Naive B cell (primary cell): ENCODE measurements around the gene ABCD3. TPM values are rescaled to one million over a fixed set of nuclear protein-coding genes. Genes with fewer than 3 reads are reported as not detected.
"Not testable (repeated sequence)": the region's sequence is repeated elsewhere in the genome, so short reads cannot be mapped to it uniquely, and the experiment has no call there.

ENCODE experiments used
- ATAC-seq, 2 donors: fragments of 150-1000 bp; cut with Tn5 transposase; 2 replicates each; pipeline ENCODE4 v1.10.0; 2021; ENCODE audit warnings: low read depth in 2 of 2, mild to moderate bottlenecking in 2 of 2, moderate library complexity in 2 of 2
- DNase-seq: peaks from one replicate; pipeline ENCODE4 v3.0.0; 2022
- H3K27ac Mint-ChIP-seq, 6 donors: one replicate each; pipeline ENCODE4 v1.8.0; 2020 to 2022; ENCODE audit warnings: mild to moderate bottlenecking in 6 of 6, mixed read lengths in 6 of 6, moderate library complexity in 5 of 6, inconsistent platforms in 2 of 6
- H3K27me3 Mint-ChIP-seq, 3 donors: one replicate each; pipeline ENCODE4 v1.8.0; 2021 to 2022; ENCODE audit warnings: mixed read lengths in 3 of 3, mild to moderate bottlenecking in 1 of 3
- H3K36me3 Mint-ChIP-seq, 2 donors: one replicate each; pipeline ENCODE4 v1.8.0; 2020 to 2022; ENCODE audit warnings: mixed read lengths in 2 of 2, inconsistent platforms in 1 of 2, mild to moderate bottlenecking in 1 of 2
- H3K4me1 Mint-ChIP-seq, 3 donors: one replicate each; pipeline ENCODE4 v1.8.0; 2020 to 2022; ENCODE audit warnings: mixed read lengths in 3 of 3, inconsistent platforms in 1 of 3, mild to moderate bottlenecking in 1 of 3, moderate library complexity in 1 of 3
- H3K4me3 Mint-ChIP-seq, 8 donors: one replicate each; pipeline ENCODE4 v1.8.0; 2020 to 2022; ENCODE audit warnings: mild to moderate bottlenecking in 8 of 8, mixed read lengths in 8 of 8, moderate library complexity in 8 of 8, inconsistent platforms in 2 of 8
- H3K9me3 Mint-ChIP-seq, 7 donors: one replicate each; pipeline ENCODE4 v1.8.0; 2020 to 2022; ENCODE audit warnings: mixed read lengths in 7 of 7, mild to moderate bottlenecking in 5 of 7, inconsistent platforms in 2 of 7, moderate library complexity in 1 of 7
- polyA plus RNA-seq, 6 donors: library from polyadenylated mRNA; unstranded; fragments of 300-500 nt; fragmentation: Illumina TruSeq; gene quantifications; one replicate each; pipeline ENCODE4 v1.2.3, GENCODE V29; 2021; ENCODE audit warnings: low read depth in 6 of 6

ABCD3 gene
- 10 to 100 TPM; 12.3 to 20.7 (median 16.9) TPM for polyA plus RNA-seq

- H3K4me3 Mint-ChIP-seq: no peak within 1 kb of the TSS
- peaks cover 8 to 17% (median 16%) of the 10 kb centered on the region in 3 donors for H3K27me3 Mint-ChIP-seq
- no peaks in the 10 kb centered on the region for H3K9me3 Mint-ChIP-seq
- H3K4me1 Mint-ChIP-seq: peaks cover 13 to 25% (median 24%) of the 10 kb centered on the region in 3 donors
- ATAC-seq (peak; percentile 92 to 93), DNase-seq (peak; percentile 96)
- H3K27ac Mint-ChIP-seq: peak within 1 kb of the TSS in 5 of 6 donors; percentile 19 to 84 (median 53)
- no peaks in the 10 kb centered on the region for H3K36me3 Mint-ChIP-seq
Measured at GRCh38 chr1:94417978-94418663, at the start of gene ABCD3. TSS of gene ABCD3 (plus strand) at chr1:94418389. CDS start at chr1:94418479, 90 bp downstream.

- H3K4me3 Mint-ChIP-seq, DNase-seq, ATAC-seq, H3K4me1 Mint-ChIP-seq, H3K36me3 Mint-ChIP-seq, H3K27ac Mint-ChIP-seq: not testable (repeated sequence)
- Mint-ChIP-seq H3K9me3 (peaks cover 0 to 25% (median 8%) of the 10 kb centered on the region in 7 donors), H3K27me3 (peaks cover 14 to 17% (median 15%) of the 10 kb centered on the region in 3 donors)
Measured at GRCh38 chr1:94372771-94373170, 45.4 kb upstream of the ABCD3 start.

DNA sequence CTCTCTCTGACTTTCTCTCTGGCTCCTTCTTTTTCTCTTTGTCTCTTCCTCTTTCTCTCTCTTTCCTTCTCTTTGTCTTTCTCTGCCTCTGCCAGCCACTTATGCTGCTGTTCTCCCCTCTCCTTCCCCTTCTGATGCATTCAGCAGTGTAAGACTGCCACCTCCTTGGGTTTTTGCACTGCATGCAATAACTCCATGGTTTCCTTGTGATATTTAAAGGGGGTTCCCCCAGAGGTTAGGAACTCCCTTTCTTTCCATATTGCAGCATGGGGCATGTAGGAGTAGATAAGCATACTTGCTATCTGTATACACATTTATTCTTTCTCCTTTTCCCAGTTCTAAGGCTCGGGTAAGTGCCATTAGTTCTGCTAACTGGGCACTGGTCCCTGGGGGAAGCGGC lies 44.9 kb upstream of the ABCD3 start:
- Mint-ChIP-seq H3K27me3 (peaks cover 9 to 15% (median 11%) of the 10 kb centered on the region in 3 donors), H3K9me3 (peaks cover 0 to 25% (median 8%) of the 10 kb centered on the region in 7 donors), H3K4me3 (peak overlapping the region in 1 of 8 donors; percentile 49)
- not testable (repeated sequence) for ATAC-seq, DNase-seq, H3K27ac Mint-ChIP-seq, H3K4me1 Mint-ChIP-seq, H3K36me3 Mint-ChIP-seq

DNA sequence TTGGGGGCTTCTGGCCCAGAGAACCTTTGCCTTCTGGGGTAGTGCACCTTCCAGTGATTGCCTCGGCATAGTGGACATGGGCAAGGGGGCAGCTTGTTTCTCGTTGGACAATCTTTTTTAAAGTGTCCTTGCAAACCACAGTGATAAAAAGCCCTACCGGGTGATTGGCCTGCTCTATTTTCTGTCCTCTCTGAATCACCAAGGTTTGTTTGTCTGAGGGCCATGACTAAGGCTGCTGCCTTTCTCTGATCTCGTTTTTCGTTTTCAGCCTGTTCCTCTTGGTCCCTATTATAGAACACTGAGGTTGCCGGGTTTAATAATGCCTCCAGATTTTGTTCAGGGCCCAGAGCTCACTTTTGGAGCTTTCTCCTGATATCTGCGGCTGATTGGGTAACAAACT lies 42.5 kb upstream of the ABCD3 start:
- H3K27ac Mint-ChIP-seq, H3K4me1 Mint-ChIP-seq, H3K36me3 Mint-ChIP-seq, H3K4me3 Mint-ChIP-seq, ATAC-seq, DNase-seq: not testable (repeated sequence)
- peaks cover 0 to 12% (median 5%) of the 10 kb centered on the region in 7 donors for H3K9me3 Mint-ChIP-seq
- peaks cover 0 to 11% (median 10%) of the 10 kb centered on the region in 3 donors for H3K27me3 Mint-ChIP-seq

DNA sequence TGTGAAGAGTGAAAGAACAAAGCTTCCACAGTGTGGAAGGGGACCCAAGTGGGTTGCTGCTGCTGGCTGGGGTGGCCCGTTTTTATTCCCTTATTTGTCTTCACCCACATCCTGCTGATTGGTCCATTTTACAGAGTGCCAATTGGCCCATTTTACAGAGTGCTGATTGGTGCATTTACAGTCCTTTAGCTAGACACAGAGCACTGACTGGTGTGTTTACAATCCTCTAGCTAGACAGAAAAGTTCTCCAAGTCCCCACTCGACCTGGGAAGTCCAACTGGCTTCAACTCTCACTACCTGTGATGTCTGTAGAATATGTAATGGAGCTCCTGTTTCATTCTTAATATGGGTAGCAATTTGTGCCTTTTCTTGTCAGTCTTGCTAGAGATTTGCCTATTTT lies 39.7 kb upstream of the ABCD3 start:
- H3K4me3 Mint-ChIP-seq, H3K27ac Mint-ChIP-seq, H3K9me3 Mint-ChIP-seq, H3K36me3 Mint-ChIP-seq, H3K4me1 Mint-ChIP-seq, ATAC-seq, DNase-seq, H3K27me3 Mint-ChIP-seq: not testable (repeated sequence)

- no peaks in the 10 kb centered on the region for H3K36me3 Mint-ChIP-seq
- no peak overlapping the region for H3K4me3 Mint-ChIP-seq
- H3K27ac Mint-ChIP-seq: no peak overlapping the region
- ATAC-seq (no peak), DNase-seq (no peak)
- H3K4me1 Mint-ChIP-seq: peaks cover 0 to 3% (median 0%) of the 10 kb centered on the region in 3 donors
- H3K9me3 Mint-ChIP-seq: no peaks in the 10 kb centered on the region
- peaks cover 5 to 10% (median 8%) of the 10 kb centered on the region in 3 donors for H3K27me3 Mint-ChIP-seq
Measured at GRCh38 chr1:94379615-94380014, 38.6 kb upstream of the ABCD3 start.

DNA sequence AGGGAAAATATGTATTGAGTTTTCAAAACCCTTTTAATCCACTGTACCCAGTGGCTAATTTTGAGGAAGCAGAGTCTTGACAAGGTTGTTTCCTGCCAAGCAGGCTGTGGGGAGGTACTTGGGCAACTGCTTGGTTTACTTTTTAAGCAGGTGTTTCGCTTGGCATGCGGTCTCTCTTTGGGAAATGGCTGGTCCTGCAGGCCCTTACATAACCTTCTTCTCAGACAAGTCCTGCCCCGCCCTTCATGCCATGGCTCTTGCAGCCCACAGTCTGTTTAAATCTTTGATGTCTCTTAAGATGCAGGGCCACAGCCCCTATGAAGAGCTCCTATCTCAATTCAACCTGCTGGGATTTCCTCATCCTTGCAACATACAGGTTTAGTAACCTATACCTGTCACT lies 36.0 kb upstream of the ABCD3 start:
- DNase-seq (no peak), ATAC-seq (no peak)
- H3K27me3 Mint-ChIP-seq: peaks cover 0 to 15% (median 4%) of the 10 kb centered on the region in 3 donors
- peak overlapping the region in 1 of 6 donors; percentile 63 for H3K27ac Mint-ChIP-seq
- peaks cover 0 to 10% (median 7%) of the 10 kb centered on the region in 3 donors for H3K4me1 Mint-ChIP-seq
- no peak overlapping the region for H3K4me3 Mint-ChIP-seq
- H3K9me3 Mint-ChIP-seq: no peaks in the 10 kb centered on the region
- H3K36me3 Mint-ChIP-seq: no peaks in the 10 kb centered on the region

GRCh38 chr1:94383966-94384408 lies 34.2 kb upstream of the ABCD3 start:
- Mint-ChIP-seq H3K27me3 (peaks cover 4 to 15% (median 6%) of the 10 kb centered on the region in 3 donors), H3K27ac (no peak overlapping the region), H3K4me1 (peaks cover 0 to 10% (median 7%) of the 10 kb centered on the region in 3 donors), H3K4me3 (no peak overlapping the region), H3K36me3 (peaks cover 0 to 6% of the 10 kb centered on the region in 2 donors), H3K9me3 (peaks cover 0 to 7% (median 0%) of the 10 kb centered on the region in 7 donors)
- ATAC-seq (no peak), DNase-seq (no peak)

DNA sequence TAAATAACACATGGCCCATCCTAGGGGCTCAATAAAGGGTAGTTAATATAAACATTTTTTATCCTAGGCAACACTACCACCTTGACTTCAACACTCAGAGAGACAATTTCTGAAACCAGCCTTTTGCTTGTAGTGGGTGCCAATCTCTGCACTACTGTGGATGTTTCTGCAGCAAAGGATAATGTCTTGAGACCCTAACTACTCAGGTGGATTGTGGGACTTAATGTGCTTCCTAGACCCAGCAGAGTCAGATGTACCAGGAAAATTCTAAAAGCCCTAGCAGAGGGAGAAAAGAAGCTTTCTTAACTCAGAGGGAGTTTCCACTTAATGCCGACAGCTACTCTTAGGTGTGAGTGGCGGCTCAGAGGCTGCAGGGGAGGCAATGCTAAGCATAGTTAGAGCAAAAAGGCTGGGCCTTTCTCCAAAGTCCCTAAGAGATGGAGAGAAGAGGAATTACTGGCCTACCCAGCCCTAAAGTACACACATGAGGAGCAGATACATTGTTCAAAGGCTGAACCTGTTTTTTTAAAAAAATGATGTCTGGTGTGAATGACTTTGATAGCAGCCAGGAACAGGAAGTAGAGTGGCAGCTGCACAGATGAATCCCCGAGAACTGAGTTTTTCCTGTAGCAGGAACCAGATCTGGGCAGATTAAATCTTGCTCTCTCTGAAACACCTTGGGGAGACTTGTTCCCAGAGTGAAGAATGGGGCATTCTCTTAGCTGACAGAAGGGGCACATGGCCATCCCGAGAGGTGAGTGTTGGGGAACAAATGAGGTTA lies 33.5 kb upstream of the ABCD3 start:
- H3K4me3 Mint-ChIP-seq: peak overlapping the region in 6 of 8 donors; percentile 5 to 82 (median 61)
- H3K36me3 Mint-ChIP-seq: peaks cover 5 to 6% of the 10 kb centered on the region in 2 donors
- peaks cover 1 to 14% (median 4%) of the 10 kb centered on the region in 7 donors for H3K9me3 Mint-ChIP-seq
- peak in 1 of 2 donors; percentile 33 for ATAC-seq
- H3K4me1 Mint-ChIP-seq: peaks cover 0 to 10% (median 7%) of the 10 kb centered on the region in 3 donors
- peak overlapping the region in 3 of 6 donors; percentile 17 to 42 (median 23) for H3K27ac Mint-ChIP-seq
- DNase-seq: no peak
- peaks cover 6 to 15% (median 6%) of the 10 kb centered on the region in 3 donors for H3K27me3 Mint-ChIP-seq

GRCh38 chr1:94385308-94385929 lies 32.8 kb upstream of the ABCD3 start:
- H3K27ac Mint-ChIP-seq: peak overlapping the region in 1 of 6 donors; percentile 23
- H3K36me3 Mint-ChIP-seq: peaks cover 6 to 7% of the 10 kb centered on the region in 2 donors
- ATAC-seq (no peak), DNase-seq (no peak)
- H3K4me1 Mint-ChIP-seq: peaks cover 0 to 10% (median 7%) of the 10 kb centered on the region in 3 donors
- peaks cover 6 to 15% (median 9%) of the 10 kb centered on the region in 3 donors for H3K27me3 Mint-ChIP-seq
- peak overlapping the region in 4 of 8 donors; percentile 16 to 82 (median 70) for H3K4me3 Mint-ChIP-seq
- H3K9me3 Mint-ChIP-seq: peaks cover 3 to 16% (median 7%) of the 10 kb centered on the region in 7 donors

DNA sequence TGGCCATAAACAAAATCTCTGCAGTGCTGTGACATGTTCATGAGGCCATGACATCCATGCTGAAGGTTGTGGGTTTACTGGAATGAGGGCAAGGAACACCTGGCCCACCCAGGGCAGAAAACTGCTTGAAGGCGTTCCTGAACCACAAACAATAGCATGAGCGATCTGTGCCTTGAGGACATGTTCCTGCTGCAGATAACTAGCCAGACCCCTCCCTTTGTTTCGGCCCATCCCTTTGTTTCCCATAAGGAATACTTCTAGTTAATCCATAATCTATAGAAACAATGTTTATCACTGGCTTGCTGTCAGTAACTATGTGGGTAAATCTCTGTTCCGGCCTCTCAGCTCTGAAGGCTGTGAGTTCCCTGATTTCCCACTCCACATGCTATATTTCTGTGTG lies 28.9 kb upstream of the ABCD3 start:
- peaks cover 3 to 22% (median 12%) of the 10 kb centered on the region in 7 donors for H3K9me3 Mint-ChIP-seq
- peaks cover 5 to 16% (median 13%) of the 10 kb centered on the region in 3 donors for H3K27me3 Mint-ChIP-seq
- DNase-seq (no peak), ATAC-seq (no peak)
- peaks cover 6 to 7% of the 10 kb centered on the region in 2 donors for H3K36me3 Mint-ChIP-seq
- no peak overlapping the region for H3K27ac Mint-ChIP-seq
- no peak overlapping the region for H3K4me3 Mint-ChIP-seq
- H3K4me1 Mint-ChIP-seq: peaks cover 0 to 10% (median 7%) of the 10 kb centered on the region in 3 donors

DNA sequence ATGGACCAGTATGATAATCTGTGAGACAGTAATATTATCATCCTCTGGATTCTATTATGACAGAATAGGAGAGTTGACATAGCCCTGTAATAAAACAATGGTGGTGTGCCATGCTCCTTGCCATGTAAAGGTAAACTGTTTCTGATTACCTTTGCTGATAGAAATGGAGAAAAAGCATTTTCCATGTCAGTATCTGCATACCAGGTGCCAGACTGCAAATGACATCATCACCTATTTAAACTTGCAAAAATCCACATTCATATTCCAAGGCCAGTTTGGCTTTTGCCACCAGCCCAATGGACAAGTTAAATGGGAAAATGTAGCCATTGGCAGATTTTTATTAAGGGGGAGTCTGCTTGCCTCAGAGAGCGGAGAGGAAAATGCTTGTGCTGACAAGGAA lies 23.9 kb upstream of the ABCD3 start:
- H3K27me3 Mint-ChIP-seq: peaks cover 7 to 21% (median 11%) of the 10 kb centered on the region in 3 donors
- ATAC-seq (no peak), DNase-seq (no peak)
- H3K9me3 Mint-ChIP-seq: peaks cover 3 to 14% (median 7%) of the 10 kb centered on the region in 7 donors
- no peak overlapping the region for H3K4me3 Mint-ChIP-seq
- H3K36me3 Mint-ChIP-seq: peaks cover 0 to 7% of the 10 kb centered on the region in 2 donors
- H3K27ac Mint-ChIP-seq: no peak overlapping the region
- H3K4me1 Mint-ChIP-seq: no peaks in the 10 kb centered on the region

DNA sequence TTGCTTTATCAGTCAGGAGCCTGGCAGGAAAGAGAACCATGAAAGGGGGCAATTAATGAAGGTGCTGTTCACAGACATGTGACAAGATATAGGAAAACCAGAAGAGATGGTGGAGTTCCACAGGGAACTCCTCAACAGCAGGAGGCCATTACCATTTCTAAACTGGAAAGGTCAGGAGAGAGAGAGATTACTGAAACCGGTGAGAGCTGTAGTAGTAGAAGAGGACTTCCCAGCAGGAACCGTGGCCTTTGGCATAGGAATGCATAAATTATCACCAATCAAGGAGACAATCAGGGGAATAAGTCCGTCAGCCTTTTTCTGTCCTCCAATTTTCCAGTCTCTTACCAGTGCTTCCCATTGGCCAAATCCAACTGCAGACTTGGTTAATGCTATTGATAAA lies 23.0 kb upstream of the ABCD3 start:
- peaks cover 0 to 7% (median 2%) of the 10 kb centered on the region in 7 donors for H3K9me3 Mint-ChIP-seq
- H3K36me3 Mint-ChIP-seq: no peaks in the 10 kb centered on the region
- peaks cover 7 to 25% (median 7%) of the 10 kb centered on the region in 3 donors for H3K27me3 Mint-ChIP-seq
- no peak for ATAC-seq
- H3K4me3 Mint-ChIP-seq: no peak overlapping the region
- no peaks in the 10 kb centered on the region for H3K4me1 Mint-ChIP-seq
- no peak for DNase-seq
- H3K27ac Mint-ChIP-seq: no peak overlapping the region
